Right cardiac atrium (tissue), 5 donors: Measurements from ENCODE around the gene ARFIP1. TPM values are rescaled to one million over a fixed set of nuclear protein-coding genes. Genes with fewer than 3 reads are reported as not detected.

Source experiments
- ATAC-seq, 2 donors: fragments of 200-7000 bp; cut with Tn5 transposase; one replicate each; pipeline versions ENCODE4 v1.8.0 to v1.9.1; 2020; ENCODE audit warnings: moderate library complexity in 2 of 2, mild to moderate bottlenecking in 1 of 2
- DNase-seq, 3 donors: peaks; one replicate each; pipeline ENCODE4 v3.0.0-alpha.2; 2020
- H3K27ac ChIP-seq: one replicate; pipeline ENCODE4 v1.5.1; 2013; ENCODE audit warnings: mild to moderate bottlenecking, low read length, control low read depth, moderate library complexity
- H3K27me3 ChIP-seq: one replicate; pipeline ENCODE4 v1.6.1; 2013; ENCODE audit not compliant: control insufficient read depth, insufficient read depth
- H3K4me1 ChIP-seq: one replicate; pipeline ENCODE4 v1.6.1; 2013; ENCODE audit warnings: low read length; ENCODE audit not compliant: control insufficient read depth, insufficient read depth
- H3K4me3 ChIP-seq: one replicate; pipeline ENCODE4 v1.5.1; 2013; ENCODE audit warnings: low read length, control low read depth
- H3K9me3 ChIP-seq: one replicate; pipeline ENCODE4 v1.6.1; 2013; ENCODE audit warnings: low read length; ENCODE audit not compliant: control insufficient read depth
- WGBS: extraction: QIAGEN DNeasy Blood & Tissue Kit; methylation state at CpG from one replicate; pipeline ENCODE4 v1.1.7; 2013; 5-methylcytosine and 5-hydroxymethylcytosine counted together
- intact Hi-C, 4 donors: fragments of 100-400 bp; cut with DNase I; formaldehyde crosslinking; loops; one replicate each; pipeline versions ENCODE4 v1.11.0 to v1.14.0; 2022 to 2023
- polyA plus RNA-seq: library from polyadenylated mRNA; stranded (reverse); fragments of 200-250 nt; gene quantifications from one replicate; pipeline ENCODE4 v1.2.3, GENCODE V29; 2013
- total RNA-seq, 4 donors: library from RNA; stranded (reverse); fragmentation: NEBNext Ultra II Directional; extraction: Animal tissue kit (Norgen Biotek cat#: 25700); gene quantifications; one replicate each; pipeline ENCODE4 v1.2.1, GENCODE V29; 2021
- donor health status: healthy with polysubstance abuse.
- donor health status: DM: no; HTN: yes; CAD: no.
- donor health status: DM: no; HTN: no; CAD: no.
- donor health status: DM: no; HTN: yes; CAD: no; lungs with severe emphysema.
- donor health status: DM: yes; HTN: yes; CAD: no.

ARFIP1 gene
- total and polyA plus RNA-seq, 5 donors = 8.9 to 20.6 (median 18.9) TPM

DNA sequence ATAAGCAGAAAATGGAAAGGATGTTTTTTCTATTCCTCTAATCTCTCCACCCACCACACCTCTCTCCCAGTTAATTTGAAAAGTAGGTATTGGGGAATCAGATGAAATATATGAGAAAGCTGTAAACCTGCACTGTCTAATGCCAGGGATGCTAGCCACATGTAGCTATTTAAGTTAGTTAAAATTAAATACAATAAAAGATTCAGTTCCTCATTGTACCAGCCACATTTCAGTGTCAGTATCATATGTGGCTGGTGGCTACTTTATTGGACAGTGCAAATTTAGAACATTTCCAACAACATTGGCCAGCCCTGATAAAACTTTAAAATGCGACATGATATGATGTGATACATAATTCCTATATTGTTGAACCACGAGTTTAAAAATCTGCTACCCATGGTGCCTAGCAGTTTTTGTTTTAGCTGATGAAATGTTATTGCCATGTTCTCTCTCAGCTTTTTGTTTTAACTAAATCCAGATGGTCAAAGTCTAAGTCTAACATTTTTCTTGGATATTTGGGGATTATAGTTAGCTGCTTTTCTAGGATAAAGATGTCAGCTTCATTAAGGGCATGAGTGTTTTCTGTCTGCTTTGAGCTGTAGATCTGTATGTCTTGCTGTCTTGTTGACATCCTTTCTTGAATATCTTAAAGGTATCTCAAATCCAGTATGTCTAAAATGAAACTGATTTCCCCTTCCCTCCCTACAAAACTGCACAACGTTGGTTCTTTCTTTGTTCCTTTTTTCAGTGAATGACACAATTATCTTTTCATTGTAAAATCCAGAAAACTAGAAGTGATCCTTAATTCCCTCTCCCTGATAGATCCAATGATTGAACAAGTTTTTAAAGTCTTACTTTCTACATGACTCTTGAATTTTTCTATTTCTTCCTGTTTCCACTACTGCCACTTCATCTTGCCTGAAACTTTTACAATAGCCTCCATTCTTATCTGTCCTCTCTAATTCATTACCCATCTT, 6.2 kb downstream of the ARFIP1 start:
- Histone ChIP-seq H3K27me3 (no peaks in the 10 kb centered on the region), H3K4me3 (no peak overlapping the region), H3K4me1 (peaks cover 3% of the 10 kb centered on the region), H3K27ac (no peak overlapping the region), H3K9me3 (no peaks in the 10 kb centered on the region)
- ATAC-seq = no peak
- no peak for DNase-seq
- 67% methylated on average over 3 of the region's 3 CpGs for WGBS
- intact Hi-C loops = no loop called here

DNA sequence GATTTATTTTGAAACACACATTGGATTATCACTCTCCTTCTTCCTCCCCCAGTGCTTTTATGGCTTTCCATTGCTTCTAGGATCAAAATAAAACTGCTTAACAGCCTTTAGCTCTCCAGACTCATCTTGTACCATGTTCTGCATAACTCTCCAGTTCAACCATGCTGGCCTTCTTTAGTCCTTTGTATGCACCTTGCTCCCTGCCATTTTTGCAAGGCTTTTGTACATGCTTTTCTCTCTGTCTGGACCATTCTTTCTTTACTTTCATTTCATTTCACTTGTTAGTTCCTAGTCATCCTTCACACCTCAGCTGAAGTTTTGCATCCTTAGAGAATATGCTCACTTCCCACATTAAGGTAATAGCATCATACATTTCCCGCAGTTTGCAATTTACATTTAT, 6.9 kb downstream of the ARFIP1 start:
- 99% methylated on average over 1 of the region's 1 CpG for WGBS
- Histone ChIP-seq H3K4me1 (peaks cover 3% of the 10 kb centered on the region), H3K4me3 (no peak overlapping the region), H3K27ac (no peak overlapping the region), H3K27me3 (no peaks in the 10 kb centered on the region), H3K9me3 (no peaks in the 10 kb centered on the region)
- DNase-seq (no peak), ATAC-seq (no peak)
- intact Hi-C loops = no loop called here

DNA sequence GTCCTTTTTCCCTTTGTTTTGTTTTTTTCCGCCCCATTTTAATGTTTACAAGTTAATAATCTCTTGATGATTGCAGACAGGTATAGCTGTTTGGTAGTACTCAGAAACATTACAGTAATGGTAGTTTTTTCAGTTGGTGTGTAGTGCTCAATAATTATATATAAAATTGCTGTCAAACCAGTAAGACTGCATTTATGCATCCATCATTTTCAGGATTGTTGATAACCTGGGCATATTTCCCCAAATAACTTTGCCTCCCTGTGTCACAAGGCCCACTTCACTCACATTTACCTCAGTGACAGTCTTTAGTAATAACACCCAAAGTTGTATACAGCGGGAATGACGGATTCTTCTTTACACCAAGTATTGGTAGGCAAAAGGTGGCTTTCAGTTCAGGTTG, 16.1 kb downstream of the ARFIP1 start:
- no peaks in the 10 kb centered on the region for H3K4me1 ChIP-seq
- H3K9me3 ChIP-seq = no peaks in the 10 kb centered on the region
- H3K4me3 ChIP-seq = no peak overlapping the region
- 99% methylated on average over 3 of the region's 3 CpGs for WGBS
- intact Hi-C loops = no loop called here
- ATAC-seq (no peak), DNase-seq (no peak)
- H3K27me3 ChIP-seq = no peaks in the 10 kb centered on the region
- no peak overlapping the region for H3K27ac ChIP-seq

DNA sequence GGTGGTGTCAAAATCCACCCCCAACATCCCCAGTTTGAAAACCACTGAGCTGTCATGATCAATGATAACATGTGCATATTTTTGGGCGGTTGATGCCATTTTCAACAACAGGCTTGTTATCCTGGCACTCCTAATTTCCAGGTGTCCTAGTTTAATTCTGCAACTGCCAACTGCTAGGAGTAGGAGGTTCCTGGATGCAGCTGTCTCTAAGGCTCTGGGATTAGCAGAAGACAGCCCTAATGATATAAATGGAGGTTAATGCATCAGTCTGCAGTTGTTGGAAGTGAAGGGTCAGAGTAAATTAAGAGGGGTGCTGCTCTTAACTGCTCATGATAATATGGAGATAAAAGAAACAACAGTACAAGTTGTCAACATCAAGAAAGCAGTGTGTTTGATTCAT, 23.8 kb downstream of the ARFIP1 start:
- ATAC-seq = no peak
- no peak overlapping the region for H3K27ac ChIP-seq
- no peak for DNase-seq
- H3K4me3 ChIP-seq = no peak overlapping the region
- H3K9me3 ChIP-seq = no peaks in the 10 kb centered on the region
- intact Hi-C loops = no loop called here
- H3K4me1 ChIP-seq = no peaks in the 10 kb centered on the region
- H3K27me3 ChIP-seq = no peaks in the 10 kb centered on the region
- 94% methylated on average over 1 of the region's 1 CpG for WGBS

DNA sequence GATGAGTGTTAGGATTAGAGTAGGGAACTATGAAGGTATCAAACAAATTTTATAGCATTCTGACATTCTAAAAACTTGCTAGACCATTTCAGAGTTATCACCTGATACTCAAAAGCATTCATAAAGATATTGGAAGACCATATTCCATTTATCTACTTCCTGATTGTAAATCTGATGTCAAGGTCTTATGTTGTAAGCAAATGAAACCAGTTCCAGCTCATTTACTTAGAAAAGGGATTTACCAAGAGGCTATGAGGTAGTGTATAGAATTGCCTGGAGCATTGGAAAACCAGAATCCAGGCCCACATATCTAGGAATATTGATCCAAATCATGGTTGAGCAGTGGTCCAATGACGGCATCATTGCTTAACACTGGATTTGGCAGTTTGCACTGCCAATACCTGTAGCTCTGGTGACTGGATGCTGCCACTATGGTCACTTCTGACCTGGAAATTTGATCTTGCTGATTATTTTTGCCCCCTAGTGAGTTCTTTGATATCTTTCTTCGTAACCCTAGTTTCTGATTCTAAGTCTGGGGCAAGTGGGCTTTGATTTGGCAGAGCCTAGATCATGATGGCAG, 25.4 kb downstream of the ARFIP1 start:
- Histone ChIP-seq H3K9me3 (no peaks in the 10 kb centered on the region), H3K27ac (no peak overlapping the region), H3K27me3 (no peaks in the 10 kb centered on the region), H3K4me3 (no peak overlapping the region), H3K4me1 (no peaks in the 10 kb centered on the region)
- 97% methylated on average over 2 of the region's 2 CpGs for WGBS
- DNase-seq (no peak), ATAC-seq (no peak)
- intact Hi-C loops = no loop called here

DNA sequence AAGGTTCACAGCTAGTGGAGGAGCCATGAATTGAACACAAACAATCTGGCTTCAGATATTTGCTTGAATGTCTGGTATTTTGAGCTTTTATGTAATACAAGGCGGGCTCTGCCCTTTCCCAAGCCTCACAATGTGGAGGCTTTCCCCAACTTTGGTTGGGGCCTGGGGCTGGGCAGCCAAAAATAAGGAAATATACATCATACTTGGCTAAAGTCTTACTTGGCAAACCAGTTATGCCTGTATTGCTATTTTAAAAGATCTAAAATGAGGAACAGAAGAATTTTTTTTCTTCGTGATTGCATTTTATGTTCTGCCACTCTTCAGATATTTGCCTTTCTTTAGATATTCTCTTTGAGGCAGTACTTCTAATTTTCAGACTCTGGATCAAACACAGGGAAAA, 26.1 kb downstream of the ARFIP1 start:
- WGBS = 72% methylated on average over 2 of the region's 2 CpGs
- Histone ChIP-seq H3K27ac (no peak overlapping the region), H3K4me1 (no peaks in the 10 kb centered on the region), H3K9me3 (no peaks in the 10 kb centered on the region), H3K27me3 (no peaks in the 10 kb centered on the region), H3K4me3 (no peak overlapping the region)
- DNase-seq (no peak), ATAC-seq (no peak)
- intact Hi-C loops = no loop called here

DNA sequence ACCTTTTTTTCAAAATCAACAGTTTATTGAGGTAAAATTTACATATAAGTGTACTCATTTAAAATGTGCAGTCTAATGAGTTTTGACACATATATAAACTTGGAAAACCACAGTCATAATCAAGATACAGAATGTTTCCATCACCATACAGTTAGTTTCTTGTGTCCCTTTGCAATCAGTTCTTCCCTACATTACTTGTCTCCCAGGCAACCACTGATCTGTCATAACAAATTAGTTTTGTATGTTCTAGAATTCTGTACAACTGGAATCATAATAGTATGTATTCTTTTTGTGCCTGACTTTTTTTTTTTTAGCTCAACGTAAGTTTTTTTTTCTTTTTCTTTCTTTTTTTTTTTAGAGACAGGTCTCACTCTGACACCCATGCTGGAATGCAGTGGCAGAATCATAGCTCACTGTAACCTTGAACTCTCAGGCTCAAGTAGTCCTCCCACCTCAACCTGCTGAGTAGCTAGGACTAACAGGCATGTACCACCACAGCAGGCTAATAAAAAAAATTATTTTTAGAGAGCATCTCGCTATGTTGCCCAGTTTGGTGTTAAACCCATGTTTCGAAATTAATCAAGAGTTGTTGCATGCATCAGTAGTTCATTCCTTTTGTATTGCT, 26.9 kb downstream of the ARFIP1 start:
- H3K4me1 ChIP-seq = no peaks in the 10 kb centered on the region
- no peaks in the 10 kb centered on the region for H3K27me3 ChIP-seq
- no peak overlapping the region for H3K27ac ChIP-seq
- WGBS = 87% methylated on average over 3 of the region's 3 CpGs
- ATAC-seq (no peak), DNase-seq (no peak)
- no peak overlapping the region for H3K4me3 ChIP-seq
- intact Hi-C loops = no loop called here
- no peaks in the 10 kb centered on the region for H3K9me3 ChIP-seq

DNA sequence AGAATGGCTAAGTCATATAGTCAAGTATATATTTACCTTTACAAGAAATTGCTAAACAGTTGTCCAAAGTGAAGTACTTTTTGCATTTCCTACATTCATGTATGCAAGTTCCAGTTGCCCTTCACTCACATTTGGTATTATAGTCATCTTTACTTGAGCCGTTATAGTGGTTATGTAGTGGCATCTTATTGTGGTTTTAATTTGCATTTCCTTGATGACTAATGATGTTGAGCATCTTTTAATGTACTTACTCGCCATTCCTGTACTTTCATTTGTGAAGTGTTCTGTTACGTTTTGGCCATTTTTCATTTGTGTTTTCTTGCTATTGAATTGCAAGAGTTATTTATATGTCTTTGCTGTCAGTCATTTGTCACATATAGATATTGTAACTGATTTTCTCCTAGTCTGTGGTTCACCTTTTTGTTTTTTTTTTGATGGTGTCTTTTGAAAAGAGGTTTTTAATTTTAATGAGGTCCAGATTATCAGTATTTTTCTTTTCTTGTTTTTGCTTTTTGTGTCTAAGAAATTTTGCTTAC, 27.6 kb downstream of the ARFIP1 start:
- H3K4me3 ChIP-seq = no peak overlapping the region
- H3K27ac ChIP-seq = no peak overlapping the region
- intact Hi-C loops = no loop called here
- 82% methylated on average over 3 of the region's 3 CpGs for WGBS
- DNase-seq = no peak
- H3K9me3 ChIP-seq = no peaks in the 10 kb centered on the region
- H3K27me3 ChIP-seq = no peaks in the 10 kb centered on the region
- no peak for ATAC-seq
- H3K4me1 ChIP-seq = no peaks in the 10 kb centered on the region

DNA sequence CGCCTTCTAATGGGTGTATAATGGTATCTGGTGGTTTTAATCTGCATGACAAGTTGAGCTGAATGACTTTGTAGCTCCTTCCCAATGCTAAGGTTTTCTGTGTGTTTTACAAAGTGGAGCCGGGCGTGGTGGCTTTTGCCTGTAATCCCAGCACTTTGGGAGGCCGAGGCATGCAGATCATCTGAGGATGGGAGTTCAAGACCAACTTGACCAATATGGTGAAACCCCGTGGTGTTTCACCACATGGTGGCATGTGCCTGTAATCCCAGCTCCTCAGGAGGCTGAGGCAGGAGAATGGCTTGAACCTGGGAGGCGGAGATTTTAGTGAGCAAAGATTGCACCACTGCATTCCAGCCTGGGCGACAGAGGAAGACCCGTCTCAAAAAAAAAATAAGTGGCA, 28.9 kb downstream of the ARFIP1 start:
- WGBS = 97% methylated on average over 8 of the region's 8 CpGs
- H3K9me3 ChIP-seq = no peaks in the 10 kb centered on the region
- no peaks in the 10 kb centered on the region for H3K4me1 ChIP-seq
- H3K4me3 ChIP-seq = no peak overlapping the region
- intact Hi-C loops = no loop called here
- ATAC-seq (no peak), DNase-seq (no peak)
- no peak overlapping the region for H3K27ac ChIP-seq
- H3K27me3 ChIP-seq = no peaks in the 10 kb centered on the region

DNA sequence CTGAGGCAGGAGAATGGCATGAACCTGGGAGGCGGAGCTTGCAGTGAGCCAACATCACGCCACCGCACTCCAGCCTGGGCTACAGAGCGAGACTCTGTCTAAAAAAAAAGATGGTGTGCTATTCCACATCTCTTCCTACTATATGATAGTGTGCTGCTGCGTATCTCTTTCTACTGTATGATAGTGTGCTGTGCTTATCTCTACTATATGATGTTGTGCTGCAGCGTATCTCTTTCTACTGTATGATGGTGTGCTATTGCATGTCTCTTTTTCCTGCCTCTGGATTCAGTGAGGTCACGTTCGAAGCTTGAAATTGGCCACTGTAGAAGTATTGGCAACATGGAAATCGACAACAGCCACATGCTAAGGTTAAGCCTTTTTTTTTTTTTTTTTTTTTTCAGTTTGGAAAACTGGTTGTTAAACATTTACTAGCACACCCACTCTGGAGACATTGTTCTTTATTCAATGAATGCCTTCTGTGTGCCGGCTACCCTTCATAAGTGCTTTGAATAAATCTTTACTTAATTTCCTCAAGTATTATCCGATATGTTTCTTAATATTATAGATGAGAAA, 31.0 kb downstream of the ARFIP1 start:
- H3K9me3 ChIP-seq = no peaks in the 10 kb centered on the region
- ATAC-seq (no peak), DNase-seq (no peak)
- no peak overlapping the region for H3K27ac ChIP-seq
- H3K4me3 ChIP-seq = no peak overlapping the region
- H3K27me3 ChIP-seq = no peaks in the 10 kb centered on the region
- H3K4me1 ChIP-seq = no peaks in the 10 kb centered on the region
- intact Hi-C loops = no loop called here
- 86% methylated on average over 11 of the region's 11 CpGs for WGBS

DNA sequence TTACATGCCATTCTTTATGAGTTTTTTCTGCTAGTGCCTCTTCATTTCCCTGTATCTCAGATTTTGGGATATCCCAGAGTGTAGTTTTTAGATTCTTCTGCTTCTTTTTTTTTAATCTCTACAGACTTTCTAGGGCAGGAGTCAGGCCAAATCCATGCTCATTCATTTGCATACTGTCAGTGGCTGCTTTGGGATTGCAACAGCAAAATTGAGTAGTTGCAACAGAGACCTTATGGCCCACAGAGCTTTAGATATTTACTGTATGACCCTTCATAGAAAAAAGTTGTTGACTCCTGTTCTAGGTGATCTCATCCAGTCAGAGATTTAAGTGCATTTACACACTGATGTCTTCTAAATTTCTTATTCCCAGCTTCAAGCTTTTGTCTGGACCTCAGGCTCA, 35.3 kb downstream of the ARFIP1 start:
- Histone ChIP-seq H3K9me3 (no peaks in the 10 kb centered on the region), H3K4me1 (peaks cover 2% of the 10 kb centered on the region), H3K27ac (no peak overlapping the region), H3K4me3 (no peak overlapping the region), H3K27me3 (no peaks in the 10 kb centered on the region)
- intact Hi-C loops = no loop called here
- ATAC-seq = no peak
- no peak for DNase-seq
